HL-60 (cell line): Measurements from ENCODE around the gene CBX4.

Experiments
- DNase-seq, 2 experiments: peaks; one replicate each; pipeline ENCODE4 v3.0.0-alpha.2; 2010 to 2020; ENCODE audit warnings: low read depth in 1 of 2, low spot score in 1 of 2
- H3K27ac ChIP-seq: fragments of 250-450 bp; sonication (Bioruptor Pico); replicated peaks from 2 replicates; pipeline ENCODE4 v1.5.1; 2020; ENCODE audit warnings: mild to moderate bottlenecking, moderate library complexity
- H3K27me3 ChIP-seq: fragments of 250-450 bp; sonication (Bioruptor Pico); 2 replicates; pipeline ENCODE4 v1.5.1; 2021; ENCODE audit warnings: mild to moderate bottlenecking, moderate library complexity; ENCODE audit not compliant: insufficient read depth, poor library complexity, severe bottlenecking
- H3K4me3 ChIP-seq: replicated peaks from 2 replicates; pipeline ENCODE4 v1.5.1; 2011; ENCODE audit warnings: mild to moderate bottlenecking, control low read depth, low read length; ENCODE audit not compliant: insufficient read depth
- CTCF ChIP-seq: IDR thresholded peaks from one replicate; pipeline ENCODE4 v1.5.1; 2011; ENCODE audit warnings: low read length, control low read depth, inconsistent platforms; ENCODE audit not compliant: insufficient read depth
- GABPA ChIP-seq: IDR thresholded peaks from 2 replicates; pipeline ENCODE4 v1.6.1; 2012; ENCODE audit warnings: low read depth
- POLR2AphosphoS5 ChIP-seq: IDR thresholded peaks from 2 replicates; pipeline ENCODE4 v1.6.1; 2012; ENCODE audit warnings: low read depth
- SPI1 ChIP-seq: IDR thresholded peaks from 2 replicates; pipeline ENCODE4 v1.6.1; 2012; ENCODE audit warnings: low read depth, mild to moderate bottlenecking, borderline replicate concordance
- TF ChIP-seq, protein P1 (sequence below): IDR thresholded peaks from 2 replicates; pipeline ENCODE4 v1.6.1; 2012; ENCODE audit warnings: low read depth; ENCODE audit not compliant: insufficient replicate concordance

CBX4 gene

GRCh38 chr17:79797492-79798298 lies 41.5 kb downstream of the CBX4 start:
- no peak for DNase-seq

DNA sequence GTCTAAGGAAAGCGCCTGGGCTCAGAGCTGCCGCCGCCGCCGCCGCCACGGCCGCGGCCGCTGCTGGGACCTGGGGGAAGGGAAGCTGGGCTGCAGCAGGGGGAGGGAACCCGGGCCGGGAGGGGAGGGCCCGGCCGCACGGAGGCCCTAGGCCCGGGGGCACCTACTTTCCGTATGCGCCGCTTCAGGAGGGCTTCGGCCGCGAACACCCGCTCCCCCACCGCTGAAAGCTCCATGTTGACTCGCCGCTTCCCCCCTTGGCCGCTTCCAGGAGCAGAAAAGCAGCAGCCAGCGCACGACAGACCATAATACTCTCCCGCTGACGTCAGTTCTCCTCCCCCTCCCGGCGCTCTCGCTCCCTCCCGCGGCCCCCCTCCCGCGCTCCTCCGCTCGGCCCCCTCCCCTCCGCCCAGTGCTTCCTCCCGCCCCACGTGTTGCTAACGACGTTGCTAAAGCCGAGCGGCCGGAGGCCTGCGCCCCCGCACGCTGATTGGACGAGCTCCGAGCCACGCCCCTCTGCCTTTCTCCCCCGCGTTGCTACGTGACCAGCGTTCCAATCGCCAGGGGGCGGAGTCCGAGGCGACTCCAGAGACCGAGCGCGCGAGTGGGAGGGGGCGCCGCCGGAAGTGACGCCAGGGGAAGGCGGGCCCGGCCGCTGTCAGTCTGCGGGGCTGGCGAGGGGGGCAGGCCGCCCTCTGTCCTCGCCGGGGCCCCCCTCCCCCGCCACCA lies 42.3 kb downstream of the CBX4 start, which contains the start of gene CBX8:
Gene CBX8, minus strand, starts transcription at position 315 of the 729 bp plus-strand sequence. Its CDS starts 79 bp downstream, at position 236.
- DNase-seq, result peak; percentile 100
- peaks cover 54% of the 10 kb centered on the region for H3K27me3 ChIP-seq
- TF ChIP-seq SPI1 (peak; percentile 3; the same call in 1 of the 2 replicates), POLR2AphosphoS5 (peak; percentile 41; the same call in 1 of the 2 replicates), GABPA (peak; percentile 80), CTCF (no peak)
- TF ChIP-seq, protein P1, sequence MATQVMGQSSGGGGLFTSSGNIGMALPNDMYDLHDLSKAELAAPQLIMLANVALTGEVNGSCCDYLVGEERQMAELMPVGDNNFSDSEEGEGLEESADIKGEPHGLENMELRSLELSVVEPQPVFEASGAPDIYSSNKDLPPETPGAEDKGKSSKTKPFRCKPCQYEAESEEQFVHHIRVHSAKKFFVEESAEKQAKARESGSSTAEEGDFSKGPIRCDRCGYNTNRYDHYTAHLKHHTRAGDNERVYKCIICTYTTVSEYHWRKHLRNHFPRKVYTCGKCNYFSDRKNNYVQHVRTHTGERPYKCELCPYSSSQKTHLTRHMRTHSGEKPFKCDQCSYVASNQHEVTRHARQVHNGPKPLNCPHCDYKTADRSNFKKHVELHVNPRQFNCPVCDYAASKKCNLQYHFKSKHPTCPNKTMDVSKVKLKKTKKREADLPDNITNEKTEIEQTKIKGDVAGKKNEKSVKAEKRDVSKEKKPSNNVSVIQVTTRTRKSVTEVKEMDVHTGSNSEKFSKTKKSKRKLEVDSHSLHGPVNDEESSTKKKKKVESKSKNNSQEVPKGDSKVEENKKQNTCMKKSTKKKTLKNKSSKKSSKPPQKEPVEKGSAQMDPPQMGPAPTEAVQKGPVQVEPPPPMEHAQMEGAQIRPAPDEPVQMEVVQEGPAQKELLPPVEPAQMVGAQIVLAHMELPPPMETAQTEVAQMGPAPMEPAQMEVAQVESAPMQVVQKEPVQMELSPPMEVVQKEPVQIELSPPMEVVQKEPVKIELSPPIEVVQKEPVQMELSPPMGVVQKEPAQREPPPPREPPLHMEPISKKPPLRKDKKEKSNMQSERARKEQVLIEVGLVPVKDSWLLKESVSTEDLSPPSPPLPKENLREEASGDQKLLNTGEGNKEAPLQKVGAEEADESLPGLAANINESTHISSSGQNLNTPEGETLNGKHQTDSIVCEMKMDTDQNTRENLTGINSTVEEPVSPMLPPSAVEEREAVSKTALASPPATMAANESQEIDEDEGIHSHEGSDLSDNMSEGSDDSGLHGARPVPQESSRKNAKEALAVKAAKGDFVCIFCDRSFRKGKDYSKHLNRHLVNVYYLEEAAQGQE, result peak; percentile 18
- H3K27ac ChIP-seq, result peak within 1 kb of the TSS; percentile 86
- peak within 1 kb of the TSS; percentile 85 for H3K4me3 ChIP-seq

More at GRCh38 chr17:79797492-79798298, 41.5 kb downstream of the CBX4 start:
- no peak for TF ChIP-seq GABPA
- TF ChIP-seq POLR2AphosphoS5, result no peak
- no peak for TF ChIP-seq CTCF
- TF ChIP-seq, protein P1, result no peak
- no peak for TF ChIP-seq SPI1
- peak overlapping the region; percentile 49 for H3K4me3 ChIP-seq
- no peak overlapping the region for H3K27ac ChIP-seq
- H3K27me3 ChIP-seq, result peaks cover 56% of the 10 kb centered on the region

- Histone ChIP-seq H3K4me3 (peak overlapping the region; percentile 85), H3K27me3 (peaks cover 54% of the 10 kb centered on the region), H3K27ac (peak overlapping the region; percentile 86)
- no peak for TF ChIP-seq POLR2AphosphoS5
- no peak for TF ChIP-seq SPI1
- TF ChIP-seq, protein P1, result no peak
- no peak for TF ChIP-seq CTCF
- no peak for TF ChIP-seq GABPA
- no peak for DNase-seq
These were observed 42.8 kb downstream of the CBX4 start for GRCh38 chr17:79796444-79796762.
